Nephron (organoid): ENCODE data around the gene FZD7.
A peak's percentile ranks its signal among the peaks of the same experiment; 100 is the strongest.

Experiments
- H3K27ac Mint-ChIP-seq, 3 experiments: 2 replicates each; pipeline ENCODE4 v1.8.0; 2020; ENCODE audit warnings: mixed read lengths in 3 of 3, mild to moderate bottlenecking in 2 of 3, moderate library complexity in 1 of 3
- H3K27me3 Mint-ChIP-seq: 2 replicates; pipeline ENCODE4 v1.8.0; 2021; ENCODE audit warnings: low read depth, mild to moderate bottlenecking, moderate library complexity, mixed read lengths
- H3K36me3 Mint-ChIP-seq: 2 replicates; pipeline ENCODE4 v1.8.0; 2020; ENCODE audit warnings: low read depth, mixed read lengths
- H3K4me1 Mint-ChIP-seq: 2 replicates; pipeline ENCODE4 v1.8.0; 2020; ENCODE audit warnings: mixed read lengths
- H3K4me3 Mint-ChIP-seq, 3 experiments: 2 replicates each; pipeline ENCODE4 v1.8.0; 2020; ENCODE audit warnings: mild to moderate bottlenecking in 3 of 3, mixed read lengths in 3 of 3, moderate library complexity in 2 of 3
- H3K9me3 Mint-ChIP-seq: 2 replicates; pipeline ENCODE4 v1.8.0; 2020; ENCODE audit warnings: mixed read lengths
- TF ChIP-seq, protein P1 (sequence below), 3 experiments: fragments of 200-600 bp; sonication (generic); IDR thresholded peaks; one replicate each; pipeline ENCODE4 v1.5.0; 2021; ENCODE audit warnings: antibody characterized with exemption in 3 of 3; ENCODE audit not compliant: unreplicated experiment in 3 of 3

FZD7 gene

DNA sequence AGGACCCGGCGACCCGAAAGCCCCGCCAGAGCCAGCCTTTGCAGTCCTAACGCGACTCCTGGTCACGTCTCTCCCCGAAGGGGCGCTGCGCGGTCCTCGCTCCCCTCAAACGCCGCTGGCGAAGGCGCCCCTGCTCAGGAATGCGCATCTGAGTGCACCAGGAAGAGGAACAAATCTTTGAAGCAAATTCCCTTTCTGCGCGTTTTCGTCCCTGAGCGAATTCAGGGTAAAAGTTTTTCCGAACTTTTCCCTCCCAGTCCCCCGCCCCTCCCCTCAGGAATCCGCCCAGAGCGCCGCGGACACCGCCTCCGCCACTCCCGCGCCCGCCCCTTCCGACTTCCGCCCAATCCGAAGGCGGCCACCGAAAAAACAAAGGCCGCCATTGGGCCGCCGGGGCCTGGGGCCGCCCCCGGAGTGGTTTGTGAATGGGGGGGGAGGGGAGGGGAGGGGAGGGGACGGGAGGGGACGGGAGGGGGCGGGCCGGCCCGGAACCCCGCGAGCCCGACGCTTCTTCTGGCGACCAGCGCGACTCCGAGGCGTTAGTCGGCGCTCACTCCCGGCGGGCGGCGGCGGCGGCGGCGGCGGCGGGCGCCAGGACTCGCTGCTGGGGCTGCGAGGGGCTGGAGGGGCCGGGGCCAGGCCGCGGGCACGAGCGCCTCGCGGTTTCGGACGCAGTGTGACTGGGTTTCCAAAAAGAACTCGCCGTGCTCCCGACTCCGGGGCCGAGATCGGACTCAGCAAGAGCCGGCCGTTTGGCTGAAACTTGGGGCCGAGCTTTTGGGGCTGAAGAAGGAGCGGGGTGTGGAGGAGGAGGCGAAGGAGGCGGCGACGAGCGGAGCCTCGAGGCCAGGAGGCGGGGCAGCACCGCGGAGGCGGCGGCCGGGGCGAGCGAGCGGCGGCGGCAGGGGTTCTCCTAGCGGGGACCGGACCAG is at the start of gene FZD7:
Gene FZD7 (plus strand): TSS at position 539 of the 932 bp plus-strand sequence. CDS start 793 bp downstream, outside the sequence.
- H3K27ac Mint-ChIP-seq: peak within 1 kb of the TSS; percentile 97 to 99 (median 98)
- H3K9me3 Mint-ChIP-seq: no peaks in the 10 kb centered on the region
- peaks cover 4% of the 10 kb centered on the region for H3K36me3 Mint-ChIP-seq
- H3K4me1 Mint-ChIP-seq: peaks cover 28% of the 10 kb centered on the region
- H3K4me3 Mint-ChIP-seq: peak within 1 kb of the TSS; percentile 92 to 98 (median 98)
- no peaks in the 10 kb centered on the region for H3K27me3 Mint-ChIP-seq
- TF ChIP-seq, protein P1, sequence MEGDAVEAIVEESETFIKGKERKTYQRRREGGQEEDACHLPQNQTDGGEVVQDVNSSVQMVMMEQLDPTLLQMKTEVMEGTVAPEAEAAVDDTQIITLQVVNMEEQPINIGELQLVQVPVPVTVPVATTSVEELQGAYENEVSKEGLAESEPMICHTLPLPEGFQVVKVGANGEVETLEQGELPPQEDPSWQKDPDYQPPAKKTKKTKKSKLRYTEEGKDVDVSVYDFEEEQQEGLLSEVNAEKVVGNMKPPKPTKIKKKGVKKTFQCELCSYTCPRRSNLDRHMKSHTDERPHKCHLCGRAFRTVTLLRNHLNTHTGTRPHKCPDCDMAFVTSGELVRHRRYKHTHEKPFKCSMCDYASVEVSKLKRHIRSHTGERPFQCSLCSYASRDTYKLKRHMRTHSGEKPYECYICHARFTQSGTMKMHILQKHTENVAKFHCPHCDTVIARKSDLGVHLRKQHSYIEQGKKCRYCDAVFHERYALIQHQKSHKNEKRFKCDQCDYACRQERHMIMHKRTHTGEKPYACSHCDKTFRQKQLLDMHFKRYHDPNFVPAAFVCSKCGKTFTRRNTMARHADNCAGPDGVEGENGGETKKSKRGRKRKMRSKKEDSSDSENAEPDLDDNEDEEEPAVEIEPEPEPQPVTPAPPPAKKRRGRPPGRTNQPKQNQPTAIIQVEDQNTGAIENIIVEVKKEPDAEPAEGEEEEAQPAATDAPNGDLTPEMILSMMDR (IDR thresholded peaks at IDR 0.05; ENCODE audit: unreplicated experiment in 3 of 3): peak; percentile 9 to 26 (median 13)

DNA sequence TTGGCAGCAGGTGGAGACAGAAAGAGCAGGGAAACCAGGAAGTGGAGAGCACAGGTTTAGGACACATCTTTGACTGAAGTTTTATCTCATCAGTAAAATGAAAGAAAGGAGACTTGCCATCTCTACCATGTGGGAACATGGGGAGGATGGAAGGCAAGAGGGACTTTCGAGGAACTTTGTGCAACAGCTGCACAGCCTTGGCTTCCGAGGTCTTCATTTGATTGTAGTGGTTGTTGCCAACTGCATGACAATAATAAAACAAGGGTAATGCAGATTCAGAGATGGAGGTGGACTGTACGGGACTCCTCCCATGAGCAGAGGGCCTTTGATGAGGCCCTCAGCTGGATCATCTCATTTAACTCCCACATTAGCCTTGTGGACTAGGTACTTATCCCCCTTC is 49.3 kb upstream of the FZD7 start:
- TF ChIP-seq, protein P1 (IDR thresholded peaks at IDR 0.05; ENCODE audit: unreplicated experiment in 3 of 3): no peak
- H3K27ac Mint-ChIP-seq: peak overlapping the region; percentile 45 to 90 (median 49)
- no peak overlapping the region for H3K4me3 Mint-ChIP-seq
- H3K36me3 Mint-ChIP-seq: no peaks in the 10 kb centered on the region
- no peaks in the 10 kb centered on the region for H3K9me3 Mint-ChIP-seq
- H3K27me3 Mint-ChIP-seq: peaks cover 3% of the 10 kb centered on the region
- peaks cover 41% of the 10 kb centered on the region for H3K4me1 Mint-ChIP-seq

DNA sequence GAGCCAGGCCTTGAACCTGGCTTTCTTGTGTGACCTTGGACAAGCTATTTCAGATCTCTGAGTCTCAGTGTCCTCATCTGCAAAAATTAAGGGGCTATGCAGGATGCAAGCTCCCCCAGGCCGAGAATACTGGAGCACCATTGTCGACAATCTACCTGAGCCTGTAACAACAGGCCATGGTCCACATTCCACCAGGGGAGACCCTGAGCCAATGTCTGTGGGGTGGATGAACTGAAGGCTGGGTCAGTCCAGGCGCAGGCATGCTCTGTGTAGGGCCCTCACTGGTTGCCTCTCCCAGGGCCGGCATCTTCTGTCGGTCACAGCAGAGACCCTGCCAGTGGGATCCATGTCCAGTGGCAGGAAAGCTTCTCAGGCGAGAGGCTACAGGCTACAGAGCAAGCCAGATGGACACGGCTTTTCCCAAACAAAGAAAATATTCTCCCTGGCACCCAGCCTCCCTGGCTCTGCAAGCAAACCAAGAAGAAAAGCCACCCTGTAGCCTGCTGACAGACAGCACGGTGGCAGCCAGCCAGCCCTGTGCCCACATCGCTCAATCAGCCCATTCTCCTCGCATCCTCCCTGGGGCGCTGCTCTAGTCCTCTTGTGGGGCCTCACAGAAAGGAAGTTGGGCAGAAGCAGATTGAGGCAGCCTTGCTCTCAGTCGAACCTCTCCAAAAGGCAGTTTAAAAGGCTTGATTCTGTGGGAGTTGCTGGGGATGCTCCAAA is 48.7 kb upstream of the FZD7 start:
- peaks cover 3% of the 10 kb centered on the region for H3K27me3 Mint-ChIP-seq
- peaks cover 41% of the 10 kb centered on the region for H3K4me1 Mint-ChIP-seq
- TF ChIP-seq, protein P1 (IDR thresholded peaks at IDR 0.05; ENCODE audit: unreplicated experiment in 3 of 3): no peak
- H3K36me3 Mint-ChIP-seq: no peaks in the 10 kb centered on the region
- no peaks in the 10 kb centered on the region for H3K9me3 Mint-ChIP-seq
- H3K4me3 Mint-ChIP-seq: peak overlapping the region in 1 of 3 experiments; percentile 31
- H3K27ac Mint-ChIP-seq: peak overlapping the region; percentile 54 to 90 (median 69)

DNA sequence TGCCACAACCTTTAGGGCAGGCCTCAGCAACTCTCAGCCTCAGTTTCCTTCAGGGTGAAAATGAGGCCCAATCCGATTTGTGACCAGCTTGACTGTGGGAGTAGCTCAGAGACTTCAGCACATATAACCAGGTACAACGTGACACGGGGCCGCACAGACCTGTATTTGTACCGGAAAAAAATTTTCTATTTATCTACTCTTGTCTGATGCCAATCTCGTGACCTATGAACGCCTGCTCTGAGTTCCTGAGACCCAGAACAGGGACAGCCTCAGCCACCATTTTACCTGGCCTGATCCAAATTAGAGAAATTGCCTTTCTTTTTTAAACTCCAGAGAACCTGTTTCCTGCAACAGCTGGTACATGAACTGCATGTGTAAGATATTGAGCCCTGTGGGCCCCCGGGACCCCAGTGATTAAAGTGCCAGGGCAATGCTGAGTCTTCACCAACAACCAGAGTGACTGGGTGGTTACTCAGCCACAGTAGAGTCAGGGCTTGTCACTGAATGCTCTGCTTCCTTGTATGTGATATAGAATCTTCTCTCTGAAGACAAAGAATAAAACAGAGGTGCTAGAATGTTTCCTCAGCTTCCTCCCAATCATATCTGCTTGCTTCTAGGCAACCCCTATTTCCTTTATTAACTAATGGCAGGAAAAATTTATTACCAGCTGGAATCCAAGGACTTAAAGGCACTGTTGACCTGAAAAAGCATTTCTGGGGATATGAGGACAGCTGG is 47.8 kb upstream of the FZD7 start:
- peaks cover 3% of the 10 kb centered on the region for H3K27me3 Mint-ChIP-seq
- H3K4me1 Mint-ChIP-seq: peaks cover 41% of the 10 kb centered on the region
- TF ChIP-seq, protein P1 (IDR thresholded peaks at IDR 0.05; ENCODE audit: unreplicated experiment in 3 of 3): no peak
- peak overlapping the region; percentile 61 to 90 (median 87) for H3K27ac Mint-ChIP-seq
- no peak overlapping the region for H3K4me3 Mint-ChIP-seq
- H3K36me3 Mint-ChIP-seq: no peaks in the 10 kb centered on the region
- H3K9me3 Mint-ChIP-seq: no peaks in the 10 kb centered on the region

DNA sequence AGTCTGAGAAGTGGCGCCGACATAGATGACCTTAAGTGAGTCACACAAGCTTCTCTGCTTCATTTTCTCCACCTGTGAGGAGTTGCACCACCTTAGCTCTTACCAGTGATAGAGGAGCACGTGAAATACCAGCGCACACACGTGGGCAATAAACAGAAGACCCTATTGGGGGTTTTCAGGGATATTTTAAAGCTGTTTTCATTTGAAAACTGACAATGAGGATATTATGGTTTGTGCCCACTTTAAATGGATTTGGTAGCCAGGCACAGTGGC is 47.3 kb upstream of the FZD7 start:
- TF ChIP-seq, protein P1 (IDR thresholded peaks at IDR 0.05; ENCODE audit: unreplicated experiment in 3 of 3): no peak
- Mint-ChIP-seq H3K27me3 (peaks cover 3% of the 10 kb centered on the region), H3K27ac (peak overlapping the region; percentile 61 to 90 (median 87)), H3K36me3 (no peaks in the 10 kb centered on the region), H3K4me1 (peaks cover 41% of the 10 kb centered on the region), H3K4me3 (no peak overlapping the region), H3K9me3 (no peaks in the 10 kb centered on the region)
